ENCODE measurements around the gene SRD5A2. TPM values are rescaled to one million over a fixed set of nuclear protein-coding genes. Genes with fewer than 3 reads are reported as not detected.

The SRD5A2 gene
- total RNA-seq, 1 donor from 2014 or later, result not detected

DNA sequence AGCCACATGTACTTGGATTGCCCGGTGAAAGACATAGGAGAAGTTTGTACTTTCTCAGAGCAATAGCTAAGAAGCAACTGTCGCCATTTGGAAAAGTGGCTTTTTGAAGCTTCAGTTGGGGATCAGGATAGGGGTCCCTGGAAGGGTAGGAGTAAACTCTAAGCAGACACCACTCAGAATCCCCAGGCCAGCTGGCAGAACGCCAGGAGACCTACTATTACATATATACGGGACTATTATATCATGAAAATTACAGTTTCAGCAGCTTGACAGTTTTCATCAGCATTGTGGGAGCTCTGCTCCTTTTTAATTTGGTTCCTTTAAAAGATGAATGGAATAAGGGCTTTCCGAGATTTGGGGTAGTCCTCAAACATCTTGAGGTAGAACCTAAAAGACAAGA lies 54.9 kb downstream of the SRD5A2 start:
- no peaks in the 10 kb centered on the region for H3K4me1 Mint-ChIP-seq (ENCODE audit: unreplicated experiment)
- H3K27me3 Mint-ChIP-seq, result peaks cover 57% of the 10 kb centered on the region
- TF ChIP-seq, protein P1, sequence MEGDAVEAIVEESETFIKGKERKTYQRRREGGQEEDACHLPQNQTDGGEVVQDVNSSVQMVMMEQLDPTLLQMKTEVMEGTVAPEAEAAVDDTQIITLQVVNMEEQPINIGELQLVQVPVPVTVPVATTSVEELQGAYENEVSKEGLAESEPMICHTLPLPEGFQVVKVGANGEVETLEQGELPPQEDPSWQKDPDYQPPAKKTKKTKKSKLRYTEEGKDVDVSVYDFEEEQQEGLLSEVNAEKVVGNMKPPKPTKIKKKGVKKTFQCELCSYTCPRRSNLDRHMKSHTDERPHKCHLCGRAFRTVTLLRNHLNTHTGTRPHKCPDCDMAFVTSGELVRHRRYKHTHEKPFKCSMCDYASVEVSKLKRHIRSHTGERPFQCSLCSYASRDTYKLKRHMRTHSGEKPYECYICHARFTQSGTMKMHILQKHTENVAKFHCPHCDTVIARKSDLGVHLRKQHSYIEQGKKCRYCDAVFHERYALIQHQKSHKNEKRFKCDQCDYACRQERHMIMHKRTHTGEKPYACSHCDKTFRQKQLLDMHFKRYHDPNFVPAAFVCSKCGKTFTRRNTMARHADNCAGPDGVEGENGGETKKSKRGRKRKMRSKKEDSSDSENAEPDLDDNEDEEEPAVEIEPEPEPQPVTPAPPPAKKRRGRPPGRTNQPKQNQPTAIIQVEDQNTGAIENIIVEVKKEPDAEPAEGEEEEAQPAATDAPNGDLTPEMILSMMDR (conservative IDR thresholded peaks at IDR 0.05), result no peak
- no peak overlapping the region for H3K4me3 Mint-ChIP-seq
- no peaks in the 10 kb centered on the region for H3K9me3 Mint-ChIP-seq
- H3K27ac Mint-ChIP-seq, result no peak overlapping the region
- DNase-seq (ENCODE audit: extremely low spot score, unreplicated experiment), result no peak
- H3K36me3 Mint-ChIP-seq, result no peaks in the 10 kb centered on the region

DNA sequence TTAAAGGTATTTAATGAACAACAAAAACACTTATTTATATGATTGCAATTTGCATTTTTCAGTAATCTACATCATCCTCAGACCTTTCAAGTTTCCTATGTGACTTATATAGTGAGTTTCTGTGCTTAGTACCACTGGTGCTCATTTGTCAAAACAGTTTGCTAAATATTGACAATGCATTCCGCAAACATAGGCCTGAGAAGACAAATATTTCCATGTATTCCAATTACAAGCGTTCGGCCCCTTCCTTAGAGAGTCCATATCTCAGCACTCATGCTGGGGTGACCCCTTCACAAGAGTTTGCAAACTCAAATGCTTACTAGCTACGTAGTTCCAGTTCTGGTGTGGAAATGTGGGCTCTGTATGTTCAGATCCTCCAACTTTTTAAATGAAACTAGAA lies 56.1 kb downstream of the SRD5A2 start:
- no peaks in the 10 kb centered on the region for H3K4me1 Mint-ChIP-seq (ENCODE audit: unreplicated experiment)
- no peaks in the 10 kb centered on the region for H3K36me3 Mint-ChIP-seq
- peaks cover 47% of the 10 kb centered on the region for H3K27me3 Mint-ChIP-seq
- no peak for DNase-seq (ENCODE audit: extremely low spot score, unreplicated experiment)
- H3K9me3 Mint-ChIP-seq, result no peaks in the 10 kb centered on the region
- TF ChIP-seq, protein P1 (conservative IDR thresholded peaks at IDR 0.05), result no peak
- H3K27ac Mint-ChIP-seq, result no peak overlapping the region
- no peak overlapping the region for H3K4me3 Mint-ChIP-seq

DNA sequence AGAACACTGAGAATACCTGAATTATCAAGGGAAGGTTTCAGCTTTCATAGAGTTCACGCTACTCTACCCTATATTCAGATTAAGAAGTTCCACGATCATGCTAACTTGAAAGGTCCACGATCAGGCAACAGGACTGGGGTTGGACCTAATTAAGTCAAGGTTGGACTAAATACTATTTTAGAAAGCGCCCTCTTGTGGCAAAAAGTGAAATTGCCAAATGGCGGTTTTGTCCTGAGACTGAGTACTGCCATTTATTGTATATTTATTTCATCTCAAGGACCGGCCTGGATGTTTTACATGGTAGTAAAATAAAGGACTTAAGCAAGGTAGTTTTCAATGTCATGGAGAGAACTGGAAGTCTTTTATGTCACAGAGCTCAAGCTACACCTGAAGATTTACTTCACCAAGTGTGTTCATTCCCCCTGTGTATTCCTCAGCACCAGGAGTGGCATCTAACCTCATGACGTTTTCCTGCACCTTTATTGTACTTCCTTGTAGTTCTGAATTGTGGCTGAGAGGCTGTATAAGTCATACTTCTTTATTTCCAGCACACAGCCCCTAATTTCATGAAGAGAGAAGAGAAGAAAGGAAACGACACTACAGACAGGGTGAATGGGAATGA lies 56.8 kb downstream of the SRD5A2 start:
- Mint-ChIP-seq H3K36me3 (no peaks in the 10 kb centered on the region), H3K9me3 (peaks cover under 1% of the 10 kb centered on the region), H3K27ac (no peak overlapping the region), H3K27me3 (peaks cover 42% of the 10 kb centered on the region), H3K4me1 (ENCODE audit: unreplicated experiment) (no peaks in the 10 kb centered on the region), H3K4me3 (no peak overlapping the region)
- no peak for DNase-seq (ENCODE audit: extremely low spot score, unreplicated experiment)
- TF ChIP-seq, protein P1 (conservative IDR thresholded peaks at IDR 0.05), result peak; percentile 90

DNA sequence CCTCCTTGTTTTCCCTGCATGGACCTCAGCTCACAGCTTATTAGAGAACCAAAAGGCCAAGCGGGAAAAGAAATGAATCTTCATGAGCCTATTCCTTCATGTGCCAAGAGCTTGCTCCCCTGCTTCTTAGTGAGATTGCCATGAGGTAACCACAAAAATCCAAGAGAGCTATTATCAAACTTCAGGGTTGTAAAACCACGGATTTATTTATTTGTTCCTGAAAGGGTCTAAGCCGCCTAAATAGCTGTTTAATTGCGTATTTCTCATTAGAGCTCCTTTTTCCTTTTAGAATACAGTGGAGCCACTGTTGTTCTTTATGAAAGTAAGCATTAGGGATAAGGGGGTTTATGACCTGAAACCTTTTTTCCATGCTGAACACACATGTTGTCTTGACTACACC lies 58.0 kb downstream of the SRD5A2 start:
- Mint-ChIP-seq H3K27ac (no peak overlapping the region), H3K27me3 (peaks cover 46% of the 10 kb centered on the region), H3K36me3 (no peaks in the 10 kb centered on the region), H3K4me3 (no peak overlapping the region), H3K4me1 (ENCODE audit: unreplicated experiment) (no peaks in the 10 kb centered on the region), H3K9me3 (peaks cover 5% of the 10 kb centered on the region)
- no peak for DNase-seq (ENCODE audit: extremely low spot score, unreplicated experiment)
- TF ChIP-seq, protein P1 (conservative IDR thresholded peaks at IDR 0.05), result no peak

DNA sequence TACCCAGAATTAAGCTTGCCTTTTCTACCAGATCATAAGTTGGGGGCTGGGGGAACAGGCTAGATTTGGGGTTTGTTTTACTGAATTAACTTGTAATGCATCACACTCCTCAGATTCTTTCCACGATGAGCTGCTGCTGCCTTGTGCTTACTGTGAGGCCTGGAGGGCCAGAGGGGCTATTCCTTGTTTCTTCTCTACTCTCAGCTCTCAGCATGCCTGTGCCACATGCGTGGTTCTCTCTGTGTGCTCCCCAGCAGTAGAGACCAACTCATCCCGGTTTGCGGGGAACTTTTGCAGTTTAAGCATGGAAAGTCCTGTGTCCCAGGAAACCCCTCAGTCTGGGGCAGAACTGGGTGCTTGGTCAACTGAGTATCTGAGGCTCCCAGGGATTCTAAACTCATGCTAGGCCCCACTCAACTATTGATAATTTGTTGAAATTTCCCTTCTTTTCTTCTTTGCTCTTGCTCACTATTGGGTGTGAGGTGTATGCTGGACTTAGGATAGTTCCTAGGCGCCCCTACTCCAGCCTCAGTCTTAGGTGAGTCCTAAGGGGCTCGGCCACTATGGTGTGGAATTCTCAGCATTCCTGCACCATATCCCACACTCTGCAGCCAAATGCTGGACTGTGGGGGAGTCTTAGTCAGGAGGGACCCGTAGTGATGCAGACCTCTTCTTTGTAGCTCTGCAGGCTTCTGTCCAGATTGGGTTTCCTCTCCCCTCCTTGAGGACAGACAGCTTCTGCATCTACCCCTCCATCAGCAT lies 63.1 kb downstream of the SRD5A2 start:
- TF ChIP-seq, protein P1 (conservative IDR thresholded peaks at IDR 0.05), result no peak
- H3K36me3 Mint-ChIP-seq, result no peaks in the 10 kb centered on the region
- no peak for DNase-seq (ENCODE audit: extremely low spot score, unreplicated experiment)
- no peak overlapping the region for H3K4me3 Mint-ChIP-seq
- H3K27ac Mint-ChIP-seq, result no peak overlapping the region
- peaks cover 5% of the 10 kb centered on the region for H3K9me3 Mint-ChIP-seq
- H3K4me1 Mint-ChIP-seq (ENCODE audit: unreplicated experiment), result no peaks in the 10 kb centered on the region
- peaks cover 17% of the 10 kb centered on the region for H3K27me3 Mint-ChIP-seq
